Stimulated activated CD8-positive, alpha-beta memory T cell treated with anti-CD3 and anti-CD28 coated beads, Interleukin-12 subunit alpha, Interleukin-12 subunit beta, amount 100 ng/mL, for 24 hours (primary cell): ENCODE results near the gene AADACL4.
A peak's percentile ranks its signal among the peaks of the same experiment; 100 is the strongest.

Experiments used
- DNase-seq: peaks from one replicate; pipeline ENCODE4 v3.0.0-alpha.2; 2020; ENCODE audit errors: extremely low read depth

Gene AADACL4

DNA sequence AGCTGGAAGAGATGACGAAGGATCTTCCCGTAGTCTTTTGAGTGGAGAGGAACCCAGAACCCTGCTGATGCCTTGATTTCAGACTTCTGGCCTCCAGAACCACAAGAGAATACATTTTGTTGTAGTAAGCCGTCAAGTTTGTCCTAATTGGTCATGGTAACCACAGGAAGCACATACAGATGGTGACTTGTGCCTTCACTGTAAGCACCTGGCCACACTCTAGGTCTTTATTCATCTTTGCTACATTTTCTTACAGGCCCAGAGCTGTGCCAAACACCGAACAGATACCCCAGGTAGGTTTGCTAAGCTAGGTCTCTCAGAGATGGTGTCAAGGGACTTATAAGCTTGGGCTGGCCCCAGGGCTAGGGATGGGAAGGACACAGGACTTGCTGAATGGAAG lies 30.7 kb upstream of the AADACL4 start:
- no peak for DNase-seq

DNA sequence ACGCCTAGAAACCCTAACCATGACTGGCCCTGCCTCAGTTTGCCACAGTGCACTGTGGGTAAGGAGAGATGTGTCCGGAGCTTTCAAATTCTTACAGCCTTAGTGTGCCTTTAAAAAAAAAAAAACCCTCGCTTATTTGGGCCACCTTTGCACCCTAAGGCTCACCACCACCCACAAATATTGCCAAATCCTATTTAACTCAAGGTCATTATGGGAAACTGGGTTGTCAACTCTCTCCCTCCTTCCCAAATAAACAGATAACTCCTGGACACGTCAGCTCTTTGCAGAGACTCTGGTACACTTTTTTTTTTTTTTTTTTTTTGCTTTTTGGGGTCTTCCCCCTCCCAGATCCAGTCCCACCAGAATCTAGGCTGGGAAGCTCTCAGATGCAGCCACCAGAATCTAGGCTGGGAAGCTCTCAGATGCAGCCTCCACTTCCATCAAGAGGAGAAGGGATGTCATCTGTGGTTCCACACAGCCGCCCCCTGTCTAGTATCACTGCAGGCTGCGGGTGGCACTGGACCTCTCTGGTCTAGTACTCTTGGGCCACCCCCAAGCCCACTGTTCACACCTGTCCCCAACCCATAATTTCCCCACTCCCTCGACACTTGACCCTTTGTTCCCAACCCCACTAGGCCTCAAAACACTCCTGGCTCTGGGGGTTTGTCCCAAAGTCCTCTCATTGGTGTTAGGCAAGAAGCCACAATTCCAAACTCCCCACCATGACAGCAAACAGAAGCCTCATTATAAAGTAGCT lies 29.3 kb upstream of the AADACL4 start:
- no peak for DNase-seq

DNA sequence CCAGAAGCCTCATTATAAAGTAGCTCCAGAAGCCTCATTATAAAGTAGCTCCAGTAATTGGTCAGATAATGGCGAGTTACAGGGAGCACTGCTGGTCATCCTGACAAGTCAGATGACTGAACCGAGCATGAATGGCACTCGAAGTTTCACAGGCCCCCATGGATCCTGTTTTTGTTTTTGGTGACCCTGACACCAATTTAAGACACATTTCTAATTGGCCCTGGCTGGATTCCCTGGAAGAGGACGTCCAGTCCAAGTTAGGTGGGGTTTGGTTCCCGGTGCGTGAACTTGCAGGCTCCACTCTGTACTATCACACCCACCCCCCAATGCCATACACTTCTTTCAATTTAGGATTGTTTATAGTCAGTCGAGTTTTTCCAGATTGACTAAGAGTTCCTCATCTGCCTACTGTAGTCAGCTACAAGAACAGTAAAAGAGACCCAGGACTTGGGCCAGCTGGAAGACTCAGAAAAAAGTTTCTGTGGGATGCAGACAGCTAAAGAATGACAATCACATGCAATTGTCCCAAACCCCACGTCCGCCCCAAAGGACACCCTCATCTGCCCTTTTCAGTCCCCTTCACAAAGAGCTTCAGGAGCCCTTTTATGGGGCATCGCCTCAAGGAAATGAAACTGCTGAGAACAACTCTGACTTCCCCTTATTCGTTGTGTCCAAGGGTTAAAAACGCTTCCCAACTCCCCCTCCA lies 28.6 kb upstream of the AADACL4 start:
- DNase-seq = no peak

DNA sequence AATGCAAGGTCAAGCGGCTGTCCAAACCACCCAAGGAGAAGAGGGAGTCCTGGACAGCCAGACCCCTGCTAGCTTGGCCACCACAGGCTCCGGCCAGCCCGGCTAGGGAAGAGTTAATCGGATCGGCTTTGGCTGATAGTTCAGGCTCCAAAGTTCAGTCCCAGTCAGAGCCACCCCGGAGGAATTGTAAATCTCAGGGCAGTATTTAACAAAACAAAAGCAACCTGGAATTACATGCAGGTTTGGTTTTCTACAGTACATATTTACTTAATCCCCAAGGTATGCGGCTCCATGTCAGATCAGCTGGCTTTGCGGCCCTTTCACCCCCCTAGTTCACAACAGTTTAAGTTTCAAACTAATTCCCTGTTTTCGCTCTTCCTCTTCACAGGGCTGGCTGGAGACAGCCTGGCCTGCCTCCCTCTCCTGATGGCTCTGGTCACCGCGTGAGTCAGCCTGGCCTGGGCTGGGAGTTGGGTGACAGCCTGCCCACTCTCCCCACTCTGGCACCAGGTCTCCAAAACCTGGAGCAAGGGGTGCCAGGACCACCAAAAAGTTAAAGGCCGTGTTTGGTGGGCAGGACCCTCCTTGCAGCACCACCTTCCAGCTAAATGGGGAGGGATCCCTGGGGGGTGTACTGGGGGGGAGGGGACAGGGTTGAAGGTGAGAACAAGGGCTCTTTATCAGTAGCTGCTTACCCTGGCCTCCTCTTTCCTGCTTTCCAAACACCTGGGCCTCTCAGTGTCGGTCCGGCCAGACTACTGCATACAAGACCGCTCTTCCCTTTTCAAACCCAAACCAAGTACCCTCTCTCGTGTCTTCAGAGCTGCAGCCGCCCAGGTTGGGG lies 27.8 kb upstream of the AADACL4 start:
- no peak for DNase-seq

DNA sequence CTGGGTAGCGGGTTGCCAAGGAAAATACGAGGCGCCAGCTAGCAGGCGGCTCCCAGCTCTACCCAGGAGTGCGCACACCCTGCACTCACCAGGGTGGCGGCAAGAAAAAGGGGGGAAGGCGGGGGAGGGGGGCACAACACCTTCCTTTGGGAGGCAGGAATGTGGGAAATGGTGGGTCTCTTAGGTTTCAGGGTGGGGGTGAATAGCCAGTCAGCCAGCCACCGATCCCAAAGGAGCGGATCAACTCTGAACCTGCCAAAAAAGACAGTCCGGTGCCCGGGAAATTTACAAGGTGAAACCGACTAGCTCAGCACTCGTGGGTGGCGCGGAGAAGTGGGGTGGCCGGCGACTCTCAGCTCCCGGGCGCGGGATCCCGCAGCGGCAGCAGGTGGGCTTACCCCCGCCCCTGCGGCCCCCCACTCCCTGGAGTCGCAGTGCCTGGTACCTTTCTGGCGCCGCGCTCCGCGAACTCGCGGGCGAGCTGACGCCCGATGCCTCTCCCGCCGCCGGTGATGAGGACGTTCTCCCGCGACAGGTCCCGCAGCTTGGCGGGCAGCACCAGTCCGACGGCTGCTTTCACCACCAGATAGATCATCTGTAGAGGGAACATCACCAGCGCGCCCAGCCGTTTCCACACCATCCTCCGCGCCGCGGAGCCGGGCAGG lies 27.0 kb upstream of the AADACL4 start:
- DNase-seq = no peak

DNA sequence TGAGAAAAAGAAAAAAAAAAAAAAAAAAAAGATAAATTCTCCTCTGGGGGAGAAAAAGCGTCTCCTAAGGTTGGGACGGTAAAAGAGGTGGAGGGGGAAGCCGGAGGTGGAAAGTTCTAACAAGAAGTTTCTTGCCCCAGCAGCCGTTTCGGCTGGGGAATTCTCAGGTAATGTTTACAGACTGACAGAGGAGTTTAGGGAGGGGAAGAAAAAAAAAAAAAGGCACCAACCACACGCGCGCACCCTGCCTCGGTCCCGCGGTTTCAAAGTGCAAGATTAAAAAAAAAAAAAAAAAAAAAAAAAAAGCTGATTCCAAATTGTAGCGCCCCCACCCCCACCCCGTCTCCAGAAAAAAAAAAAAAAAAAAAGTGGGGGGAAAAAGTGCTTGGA lies 26.4 kb upstream of the AADACL4 start:
- no peak for DNase-seq

DNA sequence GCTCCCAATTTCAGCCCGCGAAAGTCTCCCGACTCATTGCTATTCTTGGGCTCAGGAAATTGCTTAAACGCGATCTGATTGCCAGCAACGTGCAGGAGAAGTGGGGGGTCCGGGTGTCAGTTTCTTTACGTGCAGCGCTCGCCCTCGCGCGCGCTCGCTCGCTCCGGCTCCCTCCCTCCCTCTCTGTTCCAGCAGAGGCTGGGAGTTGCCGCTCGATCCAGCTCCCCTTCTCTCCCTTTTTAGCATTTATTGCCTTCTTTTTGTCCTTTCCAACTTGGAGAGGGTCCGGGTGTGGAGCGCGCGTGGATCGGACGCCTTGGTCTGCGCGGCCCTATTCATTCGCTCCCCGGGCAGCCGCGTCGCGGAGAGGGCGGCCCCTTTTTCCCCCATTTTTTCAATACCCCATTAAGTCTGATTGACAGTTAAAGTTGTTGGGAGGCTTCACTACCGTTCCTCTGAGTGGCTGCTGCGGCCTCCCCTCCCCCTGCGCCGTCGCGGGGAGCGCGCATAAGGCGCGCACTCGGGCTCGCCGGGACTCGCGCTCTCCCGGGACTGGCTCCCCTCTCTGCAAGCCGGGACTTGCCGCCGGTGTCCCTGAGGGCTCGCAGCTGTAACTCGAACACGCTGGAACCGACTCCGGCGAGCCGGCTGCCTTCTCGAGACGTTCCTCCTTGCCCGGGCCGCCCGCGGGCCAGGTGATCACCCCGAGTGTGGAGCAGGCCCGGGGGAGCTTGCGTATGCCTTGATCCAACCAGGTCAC lies 25.8 kb upstream of the AADACL4 start, which contains the start of gene DHRS3:
DHRS3 (minus strand) TSS at position 310 of the 760 bp plus-strand sequence. CDS start 862 bp downstream, outside the sequence.
- no peak for DNase-seq

DNA sequence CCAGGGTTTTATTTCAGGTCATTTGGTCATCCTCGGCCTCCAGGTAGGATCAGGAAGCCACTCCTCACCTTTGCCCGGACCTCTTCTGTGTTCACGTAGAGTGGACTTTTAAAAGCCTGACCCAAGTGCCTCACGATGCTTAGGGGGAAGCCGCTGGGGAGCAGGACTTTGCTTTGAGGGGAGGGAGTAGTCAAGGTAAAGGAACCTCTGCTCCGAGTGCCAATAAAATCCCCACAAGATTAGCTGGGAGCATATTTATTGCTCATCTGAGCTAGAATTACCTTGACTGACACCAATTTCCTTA lies 25.3 kb upstream of the AADACL4 start:
- no peak for DNase-seq

DNA sequence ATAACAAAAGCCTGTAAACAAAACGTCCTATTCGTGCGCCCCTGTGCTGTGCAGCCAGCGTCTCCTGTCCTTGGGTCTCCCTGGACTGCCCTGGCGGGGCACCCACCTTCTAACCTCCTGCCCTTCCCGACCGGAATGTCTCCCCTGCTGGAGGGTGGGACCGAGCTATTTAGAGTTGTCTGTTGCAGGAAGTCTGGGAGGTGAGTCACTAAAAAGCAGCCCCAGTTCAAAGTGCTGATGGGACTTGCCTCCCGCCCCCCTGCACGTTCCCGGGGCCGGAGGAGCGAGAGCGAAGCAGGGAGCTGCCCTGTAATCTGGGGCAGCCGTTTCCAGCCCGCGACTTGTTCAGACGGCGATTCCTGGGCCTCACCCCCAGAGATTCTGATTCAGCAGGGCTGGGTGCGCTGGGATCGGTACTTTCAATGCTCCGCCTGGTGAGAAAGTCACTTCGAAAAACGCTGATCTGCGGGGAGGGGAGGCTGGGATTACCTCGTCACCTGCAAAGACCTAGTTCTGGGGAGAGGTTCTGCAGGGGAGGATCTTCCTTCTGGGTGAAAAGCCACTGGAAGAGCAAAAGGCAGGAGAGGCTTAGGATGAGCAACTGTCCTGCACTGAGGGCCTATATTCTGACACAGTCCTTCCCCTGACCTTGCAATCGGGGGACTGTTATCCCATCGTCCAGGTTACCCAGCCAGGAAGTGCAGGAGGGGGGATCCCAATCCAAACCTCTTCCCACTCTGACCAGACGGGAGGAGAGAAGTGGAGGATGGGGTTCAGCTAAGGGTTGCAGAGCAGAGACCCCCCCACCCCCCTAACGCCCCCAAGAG lies 24.7 kb upstream of the AADACL4 start:
- peak; percentile 38 for DNase-seq

DNA sequence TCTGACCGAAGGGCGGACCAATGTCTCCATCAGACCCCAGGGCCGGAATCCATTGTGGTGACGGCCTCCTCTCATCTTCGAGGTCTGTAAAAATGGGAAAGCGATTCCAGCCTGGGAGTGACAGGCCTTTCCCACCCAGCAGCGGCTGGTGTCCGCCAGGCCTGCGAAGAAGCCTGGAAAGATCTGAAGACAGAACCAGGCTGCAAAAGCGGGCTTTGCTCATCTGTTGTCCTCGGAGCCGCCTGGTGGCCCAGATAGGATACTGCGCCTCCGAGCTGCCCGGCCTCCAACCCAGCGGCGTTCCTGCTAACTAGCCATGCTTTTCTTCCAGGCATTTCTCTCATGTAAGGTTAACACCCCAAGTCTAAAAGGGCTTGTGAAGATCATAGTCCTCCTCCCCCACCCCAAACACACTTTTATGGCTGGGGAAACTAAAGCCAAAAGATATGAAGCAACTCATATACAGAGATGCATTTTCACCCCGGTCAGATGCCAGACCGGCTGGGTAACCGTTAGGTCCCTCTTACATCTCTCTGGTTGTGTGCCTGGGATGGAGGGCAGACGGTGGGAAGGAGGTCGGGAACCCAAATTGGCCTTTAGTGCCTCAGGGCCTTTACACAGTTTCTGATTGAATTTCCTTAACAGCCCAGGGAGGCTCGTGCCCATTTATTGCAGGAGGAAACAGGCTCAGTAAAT lies 23.9 kb upstream of the AADACL4 start:
- no peak for DNase-seq

DNA sequence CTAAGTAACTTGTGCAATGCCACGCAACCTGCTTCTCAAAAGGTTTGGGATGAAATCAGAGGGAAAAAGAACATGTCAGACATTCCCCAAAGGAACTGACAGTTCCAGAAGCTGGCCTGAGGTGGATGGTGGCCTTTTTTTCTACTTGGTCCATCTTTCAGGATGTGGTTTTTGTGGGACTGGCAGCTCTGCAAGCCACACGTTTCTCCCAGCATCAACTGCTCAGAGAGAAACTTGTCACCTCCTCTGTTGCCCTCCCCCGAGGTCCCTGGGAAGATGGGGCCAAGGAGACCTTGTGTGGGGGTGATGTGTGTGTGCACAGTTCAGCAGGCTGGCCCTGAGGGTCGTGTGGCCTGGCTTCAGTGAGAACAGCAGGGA lies 23.4 kb upstream of the AADACL4 start:
- no peak for DNase-seq

DNA sequence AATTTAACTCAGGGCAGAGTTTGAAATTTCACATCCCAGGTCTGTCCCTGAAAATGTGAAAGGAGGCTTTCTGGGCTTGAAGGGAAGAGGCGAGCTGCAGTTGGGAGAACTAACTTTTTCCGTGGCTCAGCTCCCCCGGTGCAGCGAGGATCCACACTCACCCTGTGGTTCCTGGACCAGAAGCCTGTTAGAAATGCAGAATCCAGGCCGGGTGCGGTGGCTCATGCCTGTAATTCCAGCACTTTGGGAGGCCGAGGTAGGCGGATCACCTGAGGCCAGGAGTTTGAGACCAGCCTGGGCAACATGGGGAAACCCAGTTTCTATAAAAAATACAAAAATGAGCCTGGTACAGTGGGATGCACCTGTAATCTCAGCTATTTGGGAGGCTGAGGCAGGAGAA lies 23.0 kb upstream of the AADACL4 start:
- no peak for DNase-seq

DNA sequence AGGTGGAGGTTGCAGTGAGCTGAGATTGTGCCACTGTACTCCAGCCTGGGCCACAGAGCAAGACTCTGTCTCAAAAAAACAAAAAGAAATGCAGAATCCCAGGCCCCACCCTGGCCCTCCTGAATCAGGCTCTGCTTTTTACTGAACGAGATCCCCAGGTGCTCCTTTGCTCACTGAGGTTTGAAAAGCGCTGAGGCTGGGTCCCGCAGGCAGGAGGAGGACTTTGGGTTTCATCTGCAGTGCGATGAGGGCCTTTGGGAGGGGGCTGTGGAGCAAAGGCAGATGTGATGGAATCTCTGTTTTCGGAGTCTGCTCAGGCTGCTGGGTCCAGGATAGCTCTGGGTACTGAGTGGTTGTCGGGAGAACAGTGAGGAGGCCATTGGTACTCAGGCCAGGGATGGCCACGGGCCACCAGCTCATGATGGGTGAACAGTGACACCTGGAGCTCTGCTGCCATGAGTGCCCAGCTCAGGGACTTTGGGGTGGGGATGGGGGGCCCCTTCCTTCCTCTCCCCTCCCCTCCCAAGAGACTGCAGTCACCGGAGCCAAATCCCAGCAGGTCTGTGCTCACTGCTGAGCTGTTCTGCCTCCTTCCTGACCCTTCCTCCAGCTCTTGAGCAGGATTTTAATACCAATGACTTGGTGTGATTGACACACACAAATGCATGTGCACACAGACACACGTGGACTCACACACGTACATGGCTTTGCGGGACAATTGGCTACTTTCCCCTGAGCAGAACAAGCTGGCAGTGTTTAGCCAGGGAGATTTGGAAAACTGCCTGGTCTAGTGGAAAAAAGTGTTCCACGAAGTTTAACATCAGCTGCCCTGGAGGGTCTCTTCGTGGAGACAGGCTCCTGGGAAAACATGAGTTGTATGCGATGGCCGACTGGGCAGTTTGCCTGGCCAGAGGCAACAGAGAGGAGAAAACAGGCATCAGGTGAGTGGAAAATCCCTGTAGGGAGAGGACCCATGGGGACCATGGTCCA lies 22.2 kb upstream of the AADACL4 start:
- DNase-seq = no peak

DNA sequence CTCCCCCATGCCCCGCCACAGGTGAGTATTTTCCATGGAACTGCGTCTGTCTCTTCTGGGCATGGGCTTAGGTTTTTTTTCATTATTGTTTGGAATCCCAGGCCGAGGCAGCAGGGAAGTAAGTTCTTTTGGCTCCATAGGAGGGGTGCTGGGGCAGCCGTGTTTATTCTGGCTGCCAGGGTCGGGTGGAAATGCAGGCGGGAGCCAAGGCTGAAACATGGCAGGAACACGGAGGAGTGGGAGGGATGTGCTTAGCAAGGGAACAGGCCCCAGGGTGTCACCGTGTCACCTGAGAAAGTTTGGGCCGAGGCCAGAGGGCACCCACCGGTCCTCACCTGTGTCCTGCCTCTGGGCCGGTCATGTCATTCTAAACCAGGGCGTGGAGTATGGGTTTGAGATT lies 21.4 kb upstream of the AADACL4 start:
- DNase-seq = no peak

DNA sequence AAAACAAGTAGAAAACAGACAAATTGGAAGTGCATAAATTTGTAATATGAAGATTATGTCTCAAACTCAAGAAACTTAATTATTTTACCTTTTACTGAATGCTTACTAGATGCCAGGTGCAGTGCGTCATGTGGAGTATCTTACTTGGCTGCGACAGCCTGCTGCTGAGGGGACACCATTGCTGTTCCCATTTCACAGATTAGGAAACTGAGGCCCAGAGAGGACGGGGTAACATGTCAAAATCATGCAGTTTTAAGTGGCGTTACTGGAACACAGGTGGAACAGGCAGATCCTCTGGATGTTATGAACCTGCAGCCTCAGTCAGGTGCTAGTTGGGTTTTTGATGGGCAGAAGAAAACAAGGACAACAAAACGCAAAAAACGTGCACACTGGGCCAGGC lies 18.6 kb upstream of the AADACL4 start:
- no peak for DNase-seq

DNA sequence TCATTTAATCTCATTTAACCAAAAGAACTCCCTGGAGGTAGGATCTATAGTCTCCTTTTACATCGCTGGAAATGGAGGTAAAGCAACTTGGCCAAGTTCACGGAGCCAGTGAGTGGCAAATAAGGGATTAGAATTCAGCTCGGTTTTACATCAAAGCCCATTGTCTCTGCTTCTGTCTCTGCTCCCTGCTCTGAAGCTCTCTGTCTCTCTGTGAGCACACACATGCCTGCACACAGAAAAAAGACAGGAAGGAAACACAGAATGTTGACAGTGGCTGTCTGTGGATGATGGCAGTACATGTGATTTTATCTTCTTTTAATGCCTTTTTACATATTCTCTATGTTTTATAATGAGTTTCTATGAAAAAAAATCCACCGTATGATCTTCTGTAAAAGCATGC lies 17.0 kb upstream of the AADACL4 start:
- DNase-seq = no peak

DNA sequence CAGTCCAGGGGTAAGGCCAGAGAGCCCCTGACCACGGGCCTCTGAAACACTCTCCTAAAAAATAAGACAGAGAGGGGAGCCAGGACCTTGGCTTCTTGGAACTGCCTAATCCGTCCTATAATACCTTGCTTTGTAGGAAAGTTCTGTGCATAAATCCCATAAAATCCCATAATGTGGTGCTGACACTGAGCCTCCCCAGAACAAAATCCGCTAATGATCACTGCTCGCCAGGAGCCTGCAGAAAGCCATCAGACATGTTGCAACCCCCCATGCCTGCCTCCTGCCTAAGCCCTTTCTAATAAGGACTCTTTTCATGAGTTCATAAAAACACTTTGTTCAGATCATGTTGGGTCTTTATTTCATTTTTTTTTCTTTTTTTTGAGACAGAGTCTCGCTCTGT lies 16.6 kb upstream of the AADACL4 start:
- DNase-seq = no peak

DNA sequence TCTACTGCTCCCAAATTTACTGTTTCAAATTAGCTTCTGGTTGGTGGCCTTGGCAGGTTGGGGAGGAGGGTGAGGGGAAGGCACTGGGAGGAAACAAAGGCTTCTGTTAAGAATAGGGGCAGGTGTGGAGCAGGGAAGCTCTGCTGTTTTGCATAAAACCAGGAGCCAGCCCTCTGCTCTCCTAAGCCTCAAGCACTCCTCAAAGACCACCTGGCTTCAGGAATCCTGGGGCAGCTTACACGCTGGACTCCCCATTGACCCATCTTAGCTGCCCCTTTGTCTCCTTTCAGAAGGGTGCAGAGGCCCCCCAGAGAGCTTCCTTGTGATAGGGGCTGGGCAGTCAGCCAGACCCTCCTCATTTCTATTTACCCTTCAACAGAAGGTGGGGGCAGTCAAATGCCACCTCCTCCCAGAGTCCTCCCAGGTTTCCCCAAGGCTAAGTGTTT lies 14.4 kb upstream of the AADACL4 start:
- no peak for DNase-seq
